Measurements from ENCODE around the gene CACNA1C. TPM values are rescaled to one million over a fixed set of nuclear protein-coding genes. Genes with fewer than 3 reads are reported as not detected.
A peak's percentile ranks its signal among the peaks of the same experiment; 100 is the strongest.

Gene CACNA1C
- total RNA-seq, 4 donors from 2014 or later, result 1.5 to 13.5 (median 2.1) TPM

DNA sequence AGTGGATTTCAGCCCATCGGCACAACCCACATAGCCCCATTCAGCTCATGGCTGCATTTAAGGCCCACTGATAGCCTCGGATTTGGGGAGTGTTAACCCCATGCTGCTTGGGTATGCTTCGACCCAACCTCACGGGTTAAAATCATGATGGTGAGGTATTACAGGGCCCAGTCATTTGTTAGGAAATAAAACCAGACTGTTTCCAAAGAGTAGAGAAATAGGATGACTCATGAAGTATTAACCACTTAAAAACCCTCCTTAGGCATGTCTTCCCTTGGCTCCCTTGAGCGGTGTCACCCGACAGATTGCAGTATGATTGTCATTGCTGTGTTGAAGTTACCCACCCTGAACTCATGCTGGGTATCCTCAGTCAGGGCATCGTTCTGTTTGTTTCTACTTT is 289.1 kb downstream of the CACNA1C start:
- intact Hi-C loops (cut with DNase I), result no loop called here
- Histone ChIP-seq H3K36me3 (no peaks in the 10 kb centered on the region), H3K4me3 (no peak overlapping the region), H3K4me1 (peaks cover 4 to 72% (median 25%) of the 10 kb centered on the region in 3 donors), H3K27me3 (peaks cover 0 to 2% (median 0%) of the 10 kb centered on the region in 4 donors), H3K27ac (peak overlapping the region; percentile 42 to 83 (median 67)), H3K9me3 (no peaks in the 10 kb centered on the region)
- DNase-seq, result no peak
- TF ChIP-seq POLR2A (IDR thresholded peaks at IDR 0.05), result no peak
- TF ChIP-seq, protein P1, sequence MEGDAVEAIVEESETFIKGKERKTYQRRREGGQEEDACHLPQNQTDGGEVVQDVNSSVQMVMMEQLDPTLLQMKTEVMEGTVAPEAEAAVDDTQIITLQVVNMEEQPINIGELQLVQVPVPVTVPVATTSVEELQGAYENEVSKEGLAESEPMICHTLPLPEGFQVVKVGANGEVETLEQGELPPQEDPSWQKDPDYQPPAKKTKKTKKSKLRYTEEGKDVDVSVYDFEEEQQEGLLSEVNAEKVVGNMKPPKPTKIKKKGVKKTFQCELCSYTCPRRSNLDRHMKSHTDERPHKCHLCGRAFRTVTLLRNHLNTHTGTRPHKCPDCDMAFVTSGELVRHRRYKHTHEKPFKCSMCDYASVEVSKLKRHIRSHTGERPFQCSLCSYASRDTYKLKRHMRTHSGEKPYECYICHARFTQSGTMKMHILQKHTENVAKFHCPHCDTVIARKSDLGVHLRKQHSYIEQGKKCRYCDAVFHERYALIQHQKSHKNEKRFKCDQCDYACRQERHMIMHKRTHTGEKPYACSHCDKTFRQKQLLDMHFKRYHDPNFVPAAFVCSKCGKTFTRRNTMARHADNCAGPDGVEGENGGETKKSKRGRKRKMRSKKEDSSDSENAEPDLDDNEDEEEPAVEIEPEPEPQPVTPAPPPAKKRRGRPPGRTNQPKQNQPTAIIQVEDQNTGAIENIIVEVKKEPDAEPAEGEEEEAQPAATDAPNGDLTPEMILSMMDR (IDR thresholded peaks at IDR 0.05), result no peak
- WGBS, 2 donors, result 34 to 47% methylated on average over 5 to 7 of the region's 7 CpGs

DNA sequence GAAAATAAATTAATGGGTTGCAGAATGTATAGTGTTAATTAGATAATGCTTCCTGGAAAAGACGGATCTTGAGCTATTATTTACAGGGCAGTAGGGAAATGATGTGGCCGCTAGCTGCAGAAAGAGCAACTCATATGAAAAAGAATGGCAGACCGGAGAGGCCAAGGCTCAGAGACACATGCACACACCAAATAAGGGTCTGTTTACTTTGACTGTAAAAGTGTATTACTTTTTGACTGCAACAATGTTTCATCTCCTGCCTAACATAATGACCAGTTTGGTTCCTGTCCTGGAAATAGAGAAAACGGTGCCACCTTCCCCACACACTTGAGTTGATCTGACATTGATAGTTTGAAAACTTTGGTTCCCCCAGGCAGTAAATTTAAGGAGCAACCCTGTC is 290.9 kb downstream of the CACNA1C start:
- Histone ChIP-seq H3K4me1 (peaks cover 6 to 72% (median 16%) of the 10 kb centered on the region in 3 donors), H3K27ac (no peak overlapping the region), H3K36me3 (no peaks in the 10 kb centered on the region), H3K27me3 (peaks cover 0 to 4% (median 0%) of the 10 kb centered on the region in 4 donors), H3K9me3 (no peaks in the 10 kb centered on the region), H3K4me3 (no peak overlapping the region)
- 42 to 46% methylated on average over 4 of the region's 4 CpGs for WGBS, 2 donors
- no peak for DNase-seq
- intact Hi-C loops (cut with DNase I), result no loop called here
- TF ChIP-seq, protein P1 (IDR thresholded peaks at IDR 0.05), result no peak

DNA sequence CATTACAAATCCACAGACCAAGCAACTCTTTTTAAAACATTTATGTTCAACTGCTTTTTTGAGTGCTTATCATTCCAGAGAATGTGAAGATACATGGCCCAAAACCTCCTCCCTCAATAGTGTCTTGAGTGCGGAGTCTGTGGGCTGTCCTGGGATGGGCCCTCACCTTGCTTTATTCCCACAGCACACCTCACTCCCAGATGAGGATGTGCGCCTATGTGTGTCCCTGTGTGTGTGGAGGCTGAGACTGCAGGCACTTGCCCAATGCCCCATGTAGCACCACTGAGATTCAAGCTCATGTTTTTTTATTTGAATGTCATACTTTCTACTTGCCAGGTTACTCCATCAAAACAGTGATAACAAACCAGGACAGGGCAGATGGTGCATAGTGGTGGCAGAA is 291.7 kb downstream of the CACNA1C start:
- Histone ChIP-seq H3K4me1 (peaks cover 6 to 72% (median 16%) of the 10 kb centered on the region in 3 donors), H3K9me3 (no peaks in the 10 kb centered on the region), H3K36me3 (no peaks in the 10 kb centered on the region), H3K27ac (no peak overlapping the region), H3K4me3 (no peak overlapping the region), H3K27me3 (peaks cover 0 to 7% (median 0%) of the 10 kb centered on the region in 4 donors)
- no peak for DNase-seq
- TF ChIP-seq, protein P1 (IDR thresholded peaks at IDR 0.05), result no peak
- no peak for TF ChIP-seq POLR2A (IDR thresholded peaks at IDR 0.05)
- WGBS, 2 donors, result 82 to 100% methylated on average over 2 of the region's 2 CpGs
- intact Hi-C loops (cut with DNase I), result no loop called here

DNA sequence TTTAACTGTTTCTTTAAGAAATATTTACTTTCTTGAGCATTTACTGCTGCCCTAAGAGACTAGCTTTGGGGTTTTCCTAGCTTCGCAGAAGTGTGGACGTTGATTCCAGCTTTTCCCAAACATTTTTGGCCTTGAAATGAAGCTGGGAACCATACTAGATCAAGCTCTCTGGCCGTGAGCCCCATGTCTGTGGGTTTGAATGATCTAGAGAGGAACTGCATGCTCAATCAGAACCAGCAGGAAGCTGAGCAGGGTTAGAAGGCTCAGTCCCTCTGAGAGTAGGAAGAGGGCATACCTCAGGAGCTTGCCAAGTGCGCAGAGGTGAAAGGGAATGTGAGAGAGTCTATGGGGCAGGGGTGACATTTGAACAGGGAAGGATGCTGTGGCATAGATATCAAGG is 292.1 kb downstream of the CACNA1C start:
- 38 to 44% methylated on average over 4 of the region's 4 CpGs for WGBS, 2 donors
- intact Hi-C loops (cut with DNase I), result no loop called here

DNA sequence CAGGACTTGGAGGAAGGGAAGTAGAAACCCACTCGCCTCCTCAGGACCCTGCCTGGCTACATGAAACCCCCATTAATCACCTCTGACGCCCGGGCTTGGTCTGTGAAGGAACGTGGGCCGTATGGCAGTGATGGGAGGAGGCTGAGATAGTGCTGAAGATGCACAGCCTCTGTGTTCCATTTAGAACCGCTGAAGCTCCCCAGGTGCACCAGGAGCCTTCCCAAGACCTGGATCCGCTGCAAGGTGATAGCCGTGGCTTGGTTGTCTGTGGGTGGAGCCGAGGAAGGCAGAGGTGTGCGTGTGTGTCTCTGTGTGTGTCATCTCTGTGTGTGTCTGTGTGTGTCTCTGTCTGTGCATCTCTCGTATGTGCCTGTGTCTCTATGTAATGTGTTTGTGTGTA is 293.1 kb downstream of the CACNA1C start:
- Histone ChIP-seq H3K4me3 (no peak overlapping the region), H3K4me1 (peaks cover 6 to 68% (median 16%) of the 10 kb centered on the region in 3 donors), H3K9me3 (no peaks in the 10 kb centered on the region), H3K36me3 (no peaks in the 10 kb centered on the region), H3K27me3 (peaks cover 0 to 9% (median 0%) of the 10 kb centered on the region in 4 donors), H3K27ac (peak overlapping the region in 3 of 4 donors; percentile 37 to 60 (median 42))
- no peak for DNase-seq
- TF ChIP-seq POLR2A (IDR thresholded peaks at IDR 0.05), result no peak
- TF ChIP-seq, protein P1 (IDR thresholded peaks at IDR 0.05), result no peak
- intact Hi-C loops (cut with DNase I), result no loop called here
- 33 to 74% methylated on average over 1 to 11 of the region's 11 CpGs for WGBS, 2 donors

More for the DNA sequence above, 292.1 kb downstream of the CACNA1C start:
- Histone ChIP-seq H3K27me3 (peaks cover 0 to 9% (median 0%) of the 10 kb centered on the region in 4 donors), H3K4me3 (no peak overlapping the region), H3K9me3 (no peaks in the 10 kb centered on the region), H3K27ac (no peak overlapping the region), H3K36me3 (no peaks in the 10 kb centered on the region), H3K4me1 (peaks cover 6 to 72% (median 16%) of the 10 kb centered on the region in 3 donors)
- TF ChIP-seq POLR2A (IDR thresholded peaks at IDR 0.05), result no peak
- TF ChIP-seq, protein P1 (IDR thresholded peaks at IDR 0.05), result no peak
- DNase-seq, result no peak

All from esophagus squamous epithelium (tissue), 5 donors.